Measurements from ENCODE around the gene LAIR1.
"Not testable (repeated sequence)": the region's sequence is repeated elsewhere in the genome, so short reads cannot be mapped to it uniquely, and the experiment has no call there.

The LAIR1 gene

DNA sequence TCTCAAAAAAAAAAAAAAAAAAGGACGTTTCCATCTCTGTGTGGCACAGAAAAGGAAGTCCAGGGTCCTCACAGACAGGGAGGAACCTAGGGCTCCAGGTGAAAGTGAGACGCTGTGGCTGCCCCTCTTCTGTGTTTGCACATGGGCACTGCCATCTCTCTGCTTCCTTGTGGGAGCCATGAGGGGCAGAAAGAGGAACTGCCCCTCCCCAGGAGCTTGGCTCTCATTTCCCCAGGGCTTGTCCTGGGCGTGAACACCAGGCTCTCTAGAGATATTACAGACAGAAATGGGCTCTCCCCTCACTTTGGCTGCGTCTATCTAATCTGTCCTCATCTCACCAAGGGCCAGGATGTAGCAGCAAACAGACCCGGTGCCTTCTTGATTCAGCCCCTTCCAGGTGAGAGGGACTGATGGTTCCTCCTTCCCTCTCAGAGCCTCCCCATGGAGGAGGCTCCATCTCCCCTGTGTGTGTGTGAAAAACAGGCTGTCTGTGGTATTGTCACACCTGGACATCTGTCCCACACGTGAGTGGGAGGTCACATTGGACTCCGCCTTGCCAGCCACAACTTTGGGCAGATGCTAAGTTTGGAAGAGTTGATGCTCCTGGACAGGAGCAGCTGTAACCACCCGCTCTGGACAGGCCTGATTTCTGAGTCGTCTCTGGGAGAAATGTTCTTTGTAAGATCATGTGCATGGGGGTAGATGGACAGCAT, 24.9 kb downstream of the LAIR1 start:
- DNase-seq = peak; percentile 55

DNA sequence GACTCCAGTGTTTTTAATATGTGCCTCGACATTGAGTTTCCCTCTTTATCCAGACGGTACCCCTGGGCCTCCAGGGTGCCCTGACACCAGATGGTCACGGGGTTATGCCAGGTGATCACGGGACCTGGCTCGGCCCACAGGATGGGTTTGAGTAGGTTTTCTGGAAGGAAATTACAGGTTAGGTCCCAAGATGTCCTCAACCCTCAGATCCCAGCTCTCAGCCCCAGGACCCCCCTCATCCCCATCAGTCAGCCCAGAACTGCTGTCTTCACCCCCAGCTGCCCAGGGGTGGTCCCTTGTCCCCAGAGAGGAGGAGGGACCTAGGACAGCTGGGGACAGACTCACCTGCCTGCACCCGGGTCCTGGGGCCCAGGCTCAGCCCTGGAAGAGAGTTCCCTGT, 26.2 kb downstream of the LAIR1 start:
- DNase-seq = no peak

DNA sequence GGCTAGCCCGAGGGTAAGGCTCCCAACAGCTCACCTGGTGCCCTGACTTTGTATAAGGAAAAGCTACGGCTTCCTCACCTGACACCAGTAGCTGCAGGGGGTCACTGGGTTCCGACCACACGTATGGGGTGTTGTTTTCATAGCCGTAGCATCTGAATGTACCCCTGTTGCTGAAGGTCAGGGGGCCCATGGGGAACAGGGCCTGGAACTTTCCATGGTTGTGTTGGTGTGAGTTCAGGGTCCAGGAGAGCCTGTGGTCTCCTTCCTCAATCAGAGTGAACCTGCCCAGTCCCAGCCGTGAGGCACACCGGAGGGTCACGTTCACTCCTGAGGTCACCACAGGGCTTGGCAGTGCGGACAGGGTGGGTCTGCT, 26.9 kb downstream of the LAIR1 start:
- DNase-seq = no peak

DNA sequence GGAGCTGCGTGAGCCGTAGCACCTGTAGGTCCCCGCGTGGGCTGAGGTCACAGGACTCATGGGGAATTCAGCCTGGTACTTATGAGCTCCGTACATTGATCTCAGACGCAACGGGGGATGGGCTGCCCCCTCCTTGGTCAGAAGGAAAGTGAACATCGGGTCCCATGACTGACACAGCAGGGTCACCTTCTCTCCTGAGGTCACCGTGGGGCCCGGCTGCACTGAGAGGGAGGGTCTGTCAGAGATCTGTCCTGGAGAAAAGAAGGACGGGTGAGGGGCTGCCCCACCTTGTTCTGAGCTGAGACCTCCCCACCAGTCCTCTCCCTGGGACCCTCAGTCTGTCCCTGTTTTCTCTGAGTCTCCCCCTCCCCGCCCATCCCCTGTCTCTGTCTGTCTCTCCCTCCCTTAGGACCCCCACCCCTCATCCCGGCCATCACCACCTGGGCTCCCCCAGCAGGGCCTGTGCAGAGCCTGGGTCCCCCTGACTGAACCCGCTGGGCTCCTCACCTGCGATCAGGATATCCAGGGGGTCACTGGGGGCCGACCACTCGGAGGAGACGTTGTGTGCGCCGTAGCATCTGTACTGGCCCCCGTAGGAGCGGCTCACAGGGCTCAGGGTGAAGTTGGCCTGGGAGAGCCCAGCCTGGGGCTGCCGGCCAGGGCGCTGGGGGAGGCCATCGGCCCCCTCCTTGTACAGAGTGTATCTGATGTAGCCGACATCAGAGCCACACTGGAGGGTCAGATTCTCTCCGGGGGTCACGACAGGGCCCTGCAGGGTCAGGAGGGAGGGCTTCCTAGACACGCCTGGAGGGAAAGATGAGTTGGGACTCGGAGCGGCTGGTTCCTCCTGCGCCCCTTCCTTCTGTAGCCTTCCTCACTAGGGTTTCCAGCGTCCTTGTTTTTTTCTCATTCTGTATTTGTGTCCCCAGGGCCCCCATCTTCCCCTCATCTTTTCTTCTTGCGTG, 27.6 kb downstream of the LAIR1 start:
- DNase-seq = no peak

- DNase-seq = no peak
These were observed 28.5 kb downstream of the LAIR1 start for GRCh38 chr19:54335979-54336892.

GRCh38 chr19:54335164-54335563, 29.6 kb downstream of the LAIR1 start:
- peak; percentile 18 for DNase-seq

DNA sequence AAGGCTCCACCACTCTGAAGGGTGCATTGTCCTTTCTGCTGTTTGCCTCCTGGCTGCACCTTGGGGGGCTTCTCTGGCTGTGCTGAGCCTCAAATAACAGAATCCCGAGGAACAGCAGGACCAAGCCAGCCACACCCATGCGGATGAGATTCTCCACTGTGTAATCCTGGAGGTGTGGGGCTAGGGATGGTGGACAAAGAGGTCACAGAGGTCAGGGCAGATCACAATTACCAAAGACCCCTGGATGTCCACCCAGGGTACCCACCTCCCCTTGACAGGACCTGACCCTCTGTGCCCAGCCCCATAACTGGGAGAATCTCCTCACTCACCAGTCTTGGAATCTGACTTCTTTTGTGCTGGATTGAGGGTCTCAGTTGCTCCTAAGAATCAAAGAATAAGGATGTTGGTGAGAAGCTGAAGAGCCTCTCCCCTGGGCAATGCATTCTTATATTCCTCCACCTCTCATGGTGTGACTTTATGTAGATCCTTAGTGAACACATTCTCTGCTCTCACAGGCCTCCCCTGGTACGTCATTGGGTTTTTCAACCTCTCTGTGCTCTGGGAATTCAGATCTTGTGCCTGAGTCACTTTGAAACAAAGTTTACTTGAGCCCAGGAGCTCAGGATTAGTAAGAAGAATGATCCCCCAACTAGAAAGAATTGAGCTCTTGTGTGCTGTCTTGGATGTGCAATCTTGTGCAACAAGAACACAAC, 31.0 kb downstream of the LAIR1 start:
- DNase-seq = no peak

GRCh38 chr19:54332149-54332548, 32.6 kb downstream of the LAIR1 start:
- no peak for DNase-seq

GRCh38 chr19:54331626-54332025, 33.1 kb downstream of the LAIR1 start:
- DNase-seq = no peak

GRCh38 chr19:54329476-54330165, 35.1 kb downstream of the LAIR1 start:
- no peak for DNase-seq

DNA sequence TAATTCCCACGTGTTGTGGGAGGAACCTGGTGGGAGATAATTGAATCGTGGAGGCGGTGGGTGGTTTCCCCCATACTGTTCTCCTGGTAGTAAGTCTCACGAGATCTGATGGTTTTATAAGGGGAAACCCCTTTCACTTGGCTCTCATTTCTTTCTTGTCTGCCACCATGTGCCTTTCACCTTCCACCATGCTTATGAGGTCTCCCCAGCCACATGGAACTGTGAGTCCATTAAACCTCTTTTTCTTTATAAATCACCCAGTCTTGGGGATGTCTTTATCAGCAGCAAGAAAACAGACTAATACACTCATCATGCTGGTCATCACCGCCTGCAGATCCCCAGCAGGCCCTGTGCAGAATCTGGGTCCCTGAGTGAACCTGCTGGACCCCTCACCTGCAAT, 36.0 kb downstream of the LAIR1 start:
- DNase-seq = not testable (repeated sequence)

GRCh38 chr19:54325631-54326030, 39.1 kb downstream of the LAIR1 start:
- no peak for DNase-seq

- peak; percentile 2 for DNase-seq
These were observed 39.5 kb downstream of the LAIR1 start for GRCh38 chr19:54325194-54325621.

DNA sequence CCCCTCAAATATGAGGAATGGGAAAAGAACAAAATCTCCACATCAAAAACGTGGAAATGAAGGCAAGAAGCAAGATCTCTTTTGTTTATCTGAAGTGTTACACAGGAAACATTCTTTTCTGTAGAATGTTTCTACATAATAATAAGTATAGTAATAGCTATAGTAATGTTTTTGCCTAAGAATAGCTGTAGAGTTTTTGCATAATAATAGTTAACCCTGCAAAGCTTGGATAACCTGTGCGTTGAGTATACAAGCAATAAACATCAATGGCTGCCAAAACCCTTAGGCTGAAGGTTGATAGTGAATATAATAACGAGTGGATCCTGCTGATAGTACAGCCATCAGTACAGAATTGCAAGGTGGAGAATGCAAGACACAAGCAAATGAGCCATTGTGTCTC, 40.7 kb downstream of the LAIR1 start:
- no peak for DNase-seq

GRCh38 chr19:54322934-54323333, 41.8 kb downstream of the LAIR1 start:
- DNase-seq = not testable (repeated sequence)

GRCh38 chr19:54322295-54322694, 42.4 kb downstream of the LAIR1 start:
- DNase-seq = not testable (repeated sequence)

GRCh38 chr19:54319892-54320670, 44.6 kb downstream of the LAIR1 start:
- no peak for DNase-seq

GRCh38 chr19:54319049-54319448, 45.7 kb downstream of the LAIR1 start:
- peak; percentile 4 for DNase-seq

- no peak for DNase-seq
These were observed 46.8 kb downstream of the LAIR1 start for GRCh38 chr19:54317965-54318240.

- peak; percentile 11 for DNase-seq
These were observed 47.4 kb downstream of the LAIR1 start for GRCh38 chr19:54317108-54317964.

Data from GF-D8 (cell line).